ENCODE results near the gene ZNF350.

DNA sequence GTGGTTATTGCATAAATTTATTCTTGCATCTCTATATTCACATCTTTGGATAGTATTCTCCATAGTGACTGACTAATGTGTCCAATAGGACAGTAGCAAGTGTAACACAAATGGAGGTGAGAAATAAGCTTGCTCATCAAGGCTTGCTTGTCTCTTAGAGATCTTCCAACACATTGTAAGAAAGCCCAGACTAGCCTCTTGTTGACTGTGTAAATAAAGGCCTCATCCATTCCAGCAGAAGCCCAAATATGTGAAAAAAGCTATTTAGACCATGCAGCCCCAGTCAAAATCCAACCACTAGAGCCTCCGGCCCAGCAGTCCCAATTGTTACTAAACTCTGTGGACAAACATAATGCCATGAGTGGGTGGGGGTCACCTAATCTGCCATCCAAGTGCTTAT, 24.0 kb upstream of the ZNF350 start:
- TF ChIP-seq, protein P1, sequence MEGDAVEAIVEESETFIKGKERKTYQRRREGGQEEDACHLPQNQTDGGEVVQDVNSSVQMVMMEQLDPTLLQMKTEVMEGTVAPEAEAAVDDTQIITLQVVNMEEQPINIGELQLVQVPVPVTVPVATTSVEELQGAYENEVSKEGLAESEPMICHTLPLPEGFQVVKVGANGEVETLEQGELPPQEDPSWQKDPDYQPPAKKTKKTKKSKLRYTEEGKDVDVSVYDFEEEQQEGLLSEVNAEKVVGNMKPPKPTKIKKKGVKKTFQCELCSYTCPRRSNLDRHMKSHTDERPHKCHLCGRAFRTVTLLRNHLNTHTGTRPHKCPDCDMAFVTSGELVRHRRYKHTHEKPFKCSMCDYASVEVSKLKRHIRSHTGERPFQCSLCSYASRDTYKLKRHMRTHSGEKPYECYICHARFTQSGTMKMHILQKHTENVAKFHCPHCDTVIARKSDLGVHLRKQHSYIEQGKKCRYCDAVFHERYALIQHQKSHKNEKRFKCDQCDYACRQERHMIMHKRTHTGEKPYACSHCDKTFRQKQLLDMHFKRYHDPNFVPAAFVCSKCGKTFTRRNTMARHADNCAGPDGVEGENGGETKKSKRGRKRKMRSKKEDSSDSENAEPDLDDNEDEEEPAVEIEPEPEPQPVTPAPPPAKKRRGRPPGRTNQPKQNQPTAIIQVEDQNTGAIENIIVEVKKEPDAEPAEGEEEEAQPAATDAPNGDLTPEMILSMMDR (IDR thresholded peaks at IDR 0.05): no peak
- no peak for TF ChIP-seq POLR2A (IDR thresholded peaks at IDR 0.05)

Measured in breast epithelium (tissue), 3 donors.